ENCODE measurements around the gene CDSN.
A peak's percentile ranks its signal among the peaks of the same experiment; 100 is the strongest.

Gene CDSN

GRCh38 chr6:31116661-31117385 is 3.4 kb downstream of the CDSN start:
- DNase-seq (ENCODE audit: low spot score), result no peak

DNA sequence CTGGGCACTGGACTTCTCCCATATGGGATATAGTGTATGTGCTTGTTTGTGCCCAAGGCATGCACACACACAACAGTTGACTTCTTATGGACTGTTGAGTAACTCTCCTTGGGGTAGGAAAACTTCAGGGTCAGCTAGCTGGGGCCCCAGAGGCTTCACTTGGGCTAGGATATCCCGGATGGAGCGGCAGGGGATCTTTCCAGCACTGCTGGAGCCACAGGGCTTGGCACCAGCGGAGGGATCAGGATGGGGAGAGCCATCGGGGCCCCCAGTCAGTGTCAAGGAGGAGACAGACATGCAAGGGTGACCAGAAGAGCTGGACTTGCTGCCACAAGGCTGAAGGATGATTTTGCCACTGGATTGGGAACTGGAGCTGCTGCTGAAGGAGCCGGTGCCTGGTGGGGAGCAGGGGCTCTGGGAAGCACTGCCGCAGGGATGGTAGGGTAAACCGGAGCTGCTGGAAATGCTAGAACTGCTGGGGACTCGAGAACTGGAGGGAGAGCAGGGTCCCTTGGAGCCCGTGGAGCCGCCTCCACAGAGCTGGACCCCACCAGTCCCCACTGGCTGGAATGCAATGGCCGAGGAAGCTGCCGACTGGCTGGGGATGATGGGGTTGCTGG is 4.2 kb downstream of the CDSN start:
- no peak for DNase-seq (ENCODE audit: low spot score)

DNA sequence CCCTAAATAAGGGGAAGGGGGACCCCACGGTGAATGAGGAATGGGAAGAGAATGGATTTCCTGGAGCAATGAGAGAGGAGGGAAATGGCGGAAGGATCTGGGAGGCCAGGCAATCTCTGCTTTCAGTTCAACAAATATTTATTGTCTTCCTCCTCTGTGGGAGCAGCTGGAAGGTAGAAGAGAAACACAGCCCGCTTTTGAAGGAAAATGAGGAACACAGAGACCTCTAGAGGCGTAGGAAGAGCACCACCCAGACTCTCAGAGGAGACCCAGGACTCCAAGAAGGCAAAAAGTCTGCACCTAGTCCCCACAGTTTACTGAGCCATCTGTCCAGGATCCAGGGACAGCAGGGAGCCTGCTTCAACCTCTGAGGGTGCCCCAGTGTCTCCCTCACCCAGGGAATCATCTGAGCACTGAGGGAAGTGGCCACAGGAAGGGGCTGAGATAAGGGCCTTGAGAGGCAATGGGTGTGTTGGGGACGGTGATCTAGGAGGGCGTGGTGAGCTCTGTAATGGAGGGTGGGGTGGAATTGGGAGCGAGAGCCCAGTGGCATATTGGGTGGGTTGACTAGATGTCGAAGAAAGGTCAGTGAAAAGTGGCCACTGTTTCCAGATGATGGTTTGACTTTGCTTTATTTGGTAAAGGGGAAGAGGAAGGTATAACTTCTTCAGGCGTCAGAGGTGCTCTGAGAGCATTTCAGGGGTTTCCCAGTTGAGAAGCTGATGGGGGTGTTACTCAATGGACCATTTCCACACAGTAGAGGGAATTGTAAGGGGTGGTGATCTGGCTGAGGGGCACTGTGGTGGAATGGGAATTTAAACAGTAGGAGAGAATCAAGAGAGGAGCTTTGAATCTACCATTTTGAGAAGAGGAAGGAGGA is 5.0 kb downstream of the CDSN start:
- peak; percentile 50 for DNase-seq (ENCODE audit: low spot score)

GRCh38 chr6:31114541-31114878 is 5.7 kb downstream of the CDSN start, which contains the start of gene PSORS1C1:
PSORS1C1 (plus strand) TSS chr6:31114800; CDS start chr6:31129633, 14,833 bp downstream.
- DNase-seq (ENCODE audit: low spot score), result peak; percentile 60

DNA sequence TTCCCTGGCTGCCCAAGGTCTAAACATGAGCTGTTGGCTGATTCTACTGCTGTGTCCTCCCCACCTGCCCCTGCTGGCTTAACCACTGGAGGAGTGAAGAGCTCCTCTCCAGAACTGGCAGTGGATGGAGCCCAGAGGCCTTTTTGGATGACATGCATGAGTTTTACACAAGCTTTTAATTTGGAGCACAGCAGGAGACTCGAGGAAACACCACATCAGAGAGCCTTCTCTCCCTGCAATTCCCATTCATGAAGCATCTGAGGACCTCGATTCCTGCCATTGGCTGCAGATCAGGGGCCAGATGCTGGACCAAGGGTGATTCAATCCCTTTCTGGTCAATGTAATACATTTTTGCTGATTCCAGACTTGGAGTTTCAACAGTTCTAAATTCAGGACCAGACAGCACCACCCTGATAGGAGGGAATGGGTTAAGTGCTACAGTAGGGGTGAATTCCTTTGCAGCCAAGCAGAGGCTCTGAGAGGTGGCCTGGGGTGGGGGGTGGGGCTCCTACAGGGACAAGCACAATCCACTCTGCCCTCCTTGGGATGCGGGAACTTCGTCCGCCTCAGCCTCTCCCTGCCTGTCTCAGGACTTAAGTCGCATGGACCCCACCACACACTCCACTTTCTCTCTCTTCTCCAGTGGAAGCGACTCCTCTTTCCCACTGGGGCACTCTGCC is 6.2 kb downstream of the CDSN start:
- DNase-seq (ENCODE audit: low spot score), result no peak

- DNase-seq (ENCODE audit: low spot score), result no peak
These were observed 7.8 kb downstream of the CDSN start, which contains the start of gene C6orf15 for GRCh38 chr6:31112478-31112877. C6orf15 (minus strand) TSS chr6:31112575; CDS start chr6:31112555, 20 bp downstream.

GRCh38 chr6:31111712-31112111 is 8.5 kb downstream of the CDSN start:
- no peak for DNase-seq (ENCODE audit: low spot score)

GRCh38 chr6:31110825-31111582 is 9.2 kb downstream of the CDSN start:
- DNase-seq (ENCODE audit: low spot score), result no peak

- no peak for DNase-seq (ENCODE audit: low spot score)
These were observed 13.2 kb downstream of the CDSN start for GRCh38 chr6:31107052-31107451.

DNA sequence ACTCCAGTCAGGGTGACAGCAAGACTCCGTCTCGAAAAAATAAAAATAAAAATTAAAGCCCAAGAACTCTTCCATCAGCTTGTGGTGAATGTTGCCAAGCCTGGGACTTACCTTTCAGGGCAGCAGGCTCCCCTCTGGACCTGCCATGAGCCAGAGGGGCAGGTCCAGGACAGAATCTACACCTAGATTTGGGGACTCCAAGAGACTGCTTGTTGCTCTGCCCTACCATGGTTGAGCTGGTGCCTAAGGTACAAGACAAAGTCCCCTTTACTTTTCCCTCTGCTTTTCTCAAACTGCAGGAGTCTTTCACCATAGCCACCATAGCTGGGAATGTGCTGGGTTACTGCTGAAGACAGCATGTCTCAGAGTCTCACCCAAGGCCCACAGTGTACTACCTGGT is 17.1 kb downstream of the CDSN start:
- no peak for DNase-seq (ENCODE audit: low spot score)

DNA sequence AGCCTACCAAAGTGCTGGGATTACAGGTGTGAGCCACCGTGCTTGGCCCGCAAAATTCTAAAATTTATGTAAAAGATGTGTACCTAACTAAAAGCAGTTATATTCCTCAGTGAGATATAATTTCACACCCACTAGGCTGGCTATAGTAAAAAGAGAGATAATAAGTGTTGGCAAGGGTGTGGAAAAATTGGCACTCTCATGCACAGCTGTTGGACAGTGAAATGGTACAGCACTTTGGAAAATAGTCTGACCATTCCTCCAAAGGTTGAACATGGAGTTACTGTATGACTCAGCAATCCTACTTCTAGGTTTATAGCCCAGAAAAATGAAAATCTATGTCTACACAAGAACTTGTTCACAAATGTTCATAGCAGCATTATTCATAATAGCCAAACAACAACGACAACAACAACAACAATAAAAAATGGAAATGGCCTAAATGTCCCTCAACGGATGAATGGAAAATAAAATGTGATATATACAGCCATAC is 21.8 kb downstream of the CDSN start:
- DNase-seq (ENCODE audit: low spot score), result no peak

- no peak for DNase-seq (ENCODE audit: low spot score)
These were observed 23.6 kb downstream of the CDSN start for GRCh38 chr6:31096656-31097055.

- DNase-seq (ENCODE audit: low spot score), result no peak
These were observed 24.0 kb downstream of the CDSN start for GRCh38 chr6:31096215-31096614.

- no peak for DNase-seq (ENCODE audit: low spot score)
These were observed 25.8 kb downstream of the CDSN start for GRCh38 chr6:31094389-31094881.

- DNase-seq (ENCODE audit: low spot score), result no peak
These were observed 27.3 kb downstream of the CDSN start for GRCh38 chr6:31092769-31093505.

DNA sequence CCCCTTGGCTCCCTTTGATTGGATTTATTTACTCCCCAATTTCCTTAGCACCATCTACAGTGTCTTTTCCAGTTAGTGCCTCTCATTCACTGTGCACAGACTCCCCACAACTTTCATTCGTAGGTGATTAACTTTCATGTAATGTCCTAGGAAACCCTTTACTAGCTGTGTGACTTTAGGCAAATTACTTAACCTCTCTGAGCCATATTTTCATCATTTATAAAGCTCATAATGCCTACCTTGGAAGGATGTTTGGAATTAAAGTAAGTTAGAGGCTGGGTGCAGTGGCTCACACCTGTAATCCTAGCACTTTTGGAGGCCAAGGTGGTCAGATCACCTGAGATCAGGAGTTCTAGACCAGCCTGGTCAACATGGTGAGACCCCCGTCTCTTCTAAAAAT is 28.0 kb downstream of the CDSN start:
- no peak for DNase-seq (ENCODE audit: low spot score)

- DNase-seq (ENCODE audit: low spot score), result no peak
These were observed 28.6 kb downstream of the CDSN start for GRCh38 chr6:31091680-31092079.

- no peak for DNase-seq (ENCODE audit: low spot score)
These were observed 29.3 kb downstream of the CDSN start for GRCh38 chr6:31090973-31091364.

DNA sequence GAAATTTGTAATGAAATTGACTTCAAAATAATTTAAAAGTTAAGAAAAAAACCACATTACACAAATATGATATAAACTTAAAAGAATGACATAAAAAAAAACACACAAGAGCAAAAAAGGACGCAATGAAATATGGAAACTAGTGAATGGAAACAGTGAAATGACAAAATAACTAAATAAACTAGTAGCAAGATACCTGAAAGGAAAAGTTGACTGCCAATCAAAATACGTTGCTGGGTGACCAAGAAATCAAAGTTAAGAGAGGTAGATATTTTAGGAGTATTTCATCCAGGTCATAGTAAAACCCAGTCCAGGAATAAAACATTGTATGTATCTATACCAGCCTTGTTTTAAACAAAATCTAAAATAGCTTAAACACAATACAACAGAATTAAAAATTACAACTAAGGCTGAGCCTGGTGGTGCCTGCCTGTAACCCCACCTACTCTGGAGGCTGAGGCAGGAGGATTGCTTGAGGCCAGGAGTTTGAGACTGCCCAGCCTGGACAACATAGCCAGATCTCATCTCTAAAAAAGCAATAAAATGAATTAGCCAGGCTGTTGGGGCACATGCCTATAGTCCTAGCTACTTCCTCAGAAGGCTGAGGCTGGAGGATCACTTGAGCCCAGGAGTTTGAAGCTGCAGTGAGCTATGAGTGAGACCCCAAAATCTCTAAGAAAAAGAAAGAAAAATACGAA is 29.8 kb downstream of the CDSN start:
- DNase-seq (ENCODE audit: low spot score), result no peak
